Measurements from ENCODE around the gene FBXL15.

FBXL15 gene

DNA sequence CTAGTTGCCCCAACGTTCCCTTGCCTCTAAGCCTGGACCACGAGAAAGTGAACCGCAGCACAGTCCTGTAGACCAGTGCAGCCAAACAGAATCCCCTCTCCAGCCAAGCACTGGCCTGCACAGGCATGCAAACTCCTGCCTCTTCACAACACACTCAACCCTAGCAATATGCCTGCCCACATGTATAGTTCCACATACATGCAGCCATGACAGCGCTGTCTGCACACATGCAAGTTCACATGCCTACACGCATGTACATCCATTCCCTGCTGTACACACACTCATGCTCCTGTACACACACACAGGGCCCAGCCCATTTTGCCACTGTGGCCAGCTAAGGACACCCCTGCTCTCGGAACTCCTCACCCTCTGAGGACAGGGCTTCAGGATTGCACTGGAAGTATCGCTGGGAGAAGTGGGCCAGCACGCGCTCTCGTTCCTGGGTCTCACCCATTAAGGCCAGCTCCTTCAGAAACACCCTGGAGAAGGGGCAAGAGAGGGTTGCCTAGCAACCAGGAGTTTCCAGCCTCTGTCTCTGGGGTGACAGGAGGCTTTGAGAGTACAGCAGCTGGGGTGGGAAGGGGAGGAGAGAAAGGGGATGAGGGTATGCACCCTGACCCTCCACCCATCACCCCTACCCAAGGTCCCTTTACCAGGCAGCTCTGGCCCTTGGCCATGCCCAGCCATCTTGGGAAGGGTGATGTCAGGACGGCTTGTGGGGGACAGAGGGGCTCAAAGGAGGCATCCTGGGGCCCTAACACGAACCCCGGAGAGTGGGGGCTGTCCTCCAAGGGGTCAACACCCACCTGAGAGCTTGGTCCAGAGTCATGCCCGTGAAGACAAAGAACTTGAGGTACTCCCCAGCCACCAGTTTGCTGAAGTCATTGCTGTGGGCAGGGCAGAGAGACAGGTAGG lies 9.0 kb upstream of the FBXL15 start:
- DNase-seq = no peak

DNA sequence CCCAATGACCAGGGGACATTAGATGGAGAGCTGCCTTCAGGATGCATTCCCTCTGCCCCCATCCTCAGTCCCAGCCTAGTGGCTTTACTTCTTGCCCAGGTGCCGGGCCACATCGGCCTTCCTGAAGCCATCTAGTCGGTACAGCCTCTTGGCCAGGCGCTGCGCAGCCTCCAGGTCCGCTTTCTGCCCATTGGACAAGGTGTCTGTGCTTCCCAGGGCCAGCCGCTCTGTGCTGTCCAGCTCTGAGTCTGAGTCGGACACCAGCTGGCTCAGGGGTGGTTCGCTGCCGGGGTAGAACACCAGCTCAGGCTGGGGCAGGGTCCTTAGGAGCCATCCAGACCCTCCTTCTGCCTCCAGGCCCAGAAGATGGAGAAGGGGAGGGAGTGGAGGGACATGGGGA lies 8.3 kb upstream of the FBXL15 start:
- DNase-seq = no peak

DNA sequence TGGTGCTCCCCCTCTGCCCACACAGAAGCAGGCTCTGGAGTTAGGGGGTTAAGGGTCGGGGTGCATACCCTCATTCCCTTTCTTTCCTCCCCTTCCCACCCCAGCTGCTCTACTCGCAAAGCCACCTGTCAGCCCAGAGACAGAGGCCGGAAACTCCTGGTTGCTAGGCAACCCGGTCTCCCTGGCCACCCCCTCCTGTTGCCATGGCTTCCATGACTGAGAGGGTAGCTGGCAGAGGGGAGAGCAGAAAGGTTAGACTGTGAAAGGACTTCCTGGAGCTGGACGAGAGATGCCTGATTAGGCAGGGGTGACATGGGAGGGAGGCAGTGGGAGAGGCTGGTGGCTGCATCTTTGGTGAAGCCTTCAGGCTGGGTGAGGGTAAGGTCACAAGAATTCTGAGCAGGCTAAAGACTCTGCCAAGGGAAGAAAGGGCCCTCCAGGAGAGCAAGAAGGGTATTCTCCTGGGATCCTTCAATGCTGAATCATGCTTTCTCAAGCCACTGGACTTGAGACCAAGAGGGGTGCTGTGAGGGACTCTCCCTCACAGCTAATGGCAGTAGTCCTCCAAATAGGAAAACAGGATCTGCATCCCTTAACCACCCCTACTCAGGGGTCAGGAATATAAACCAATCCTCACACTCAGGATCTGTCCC lies 7.5 kb upstream of the FBXL15 start:
- DNase-seq = peak; percentile 57

DNA sequence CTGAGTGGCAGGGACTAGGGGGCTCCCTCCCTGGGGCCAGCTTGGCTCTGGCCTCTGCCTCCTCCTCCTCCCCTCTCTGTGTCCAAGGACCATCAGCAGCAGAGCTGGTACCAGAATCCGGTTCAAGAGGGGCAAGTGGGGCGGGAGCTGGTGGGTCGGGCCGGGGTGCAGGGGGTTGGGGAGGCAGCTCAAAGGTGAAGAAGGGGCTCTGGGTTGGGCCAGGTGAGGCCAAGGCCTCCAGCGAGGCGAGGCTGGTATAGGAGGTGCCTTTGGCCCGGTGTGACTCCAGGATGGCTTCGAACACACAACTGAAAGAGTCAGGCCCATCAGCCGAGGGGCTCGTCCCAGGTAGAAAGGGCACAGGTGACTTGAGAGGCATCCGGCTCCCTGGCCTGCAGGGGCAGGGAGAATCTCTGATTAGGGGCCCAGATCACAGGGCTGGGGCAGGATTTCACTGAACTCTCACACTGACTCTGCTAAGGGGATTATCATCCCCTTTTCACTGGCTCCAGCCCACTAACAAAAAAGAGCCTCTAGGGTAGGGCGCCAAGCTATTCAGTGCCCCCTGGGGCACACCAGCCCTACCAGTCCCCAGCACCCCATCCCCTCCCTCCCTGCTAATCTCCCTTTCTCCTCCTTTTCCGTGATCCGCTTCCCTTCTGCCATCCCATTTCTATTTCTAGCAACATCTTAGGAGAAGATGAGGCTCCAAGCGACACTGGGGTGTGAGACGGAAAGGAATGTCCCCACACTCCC lies 6.7 kb upstream of the FBXL15 start:
- no peak for DNase-seq

DNA sequence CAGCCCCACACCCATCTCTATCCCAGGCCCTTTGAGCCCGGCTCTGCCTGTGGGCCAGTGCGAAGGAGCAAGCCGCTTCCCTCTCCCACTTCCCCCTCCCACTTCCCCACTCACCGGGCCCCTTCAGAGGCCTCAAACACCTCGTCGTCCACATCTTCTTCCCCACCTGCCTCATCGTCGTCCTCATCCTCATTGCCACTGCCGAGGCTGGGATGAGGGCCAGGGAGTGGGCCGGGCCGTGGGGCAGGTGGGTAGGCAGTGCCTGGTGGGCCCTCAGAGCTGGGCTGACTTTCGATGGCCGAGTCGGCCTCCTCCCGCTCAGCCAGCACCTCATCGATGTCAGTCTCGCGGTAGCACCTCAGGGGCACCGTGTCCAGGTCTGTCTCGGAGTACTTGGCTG lies 5.9 kb upstream of the FBXL15 start:
- no peak for DNase-seq

DNA sequence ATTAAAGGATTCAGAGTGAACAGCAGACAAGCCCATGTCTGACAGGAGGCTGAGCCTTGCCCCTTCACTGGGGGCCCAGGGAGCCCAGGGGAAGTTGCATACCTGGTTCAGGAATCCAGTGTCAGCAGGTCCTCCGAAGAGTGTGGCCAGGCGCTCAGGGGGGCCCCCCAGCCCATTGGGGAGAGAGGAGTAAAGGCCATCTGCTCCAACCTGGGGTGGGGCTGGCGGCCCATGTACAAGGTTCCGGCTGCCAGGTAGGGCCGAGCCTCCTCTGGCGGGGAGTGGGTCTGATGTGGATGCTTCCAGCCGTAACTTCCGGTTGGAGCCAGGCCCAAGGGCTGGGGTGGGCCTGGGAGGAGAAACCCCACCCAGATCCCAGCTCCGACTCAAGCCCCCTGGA lies 4.4 kb upstream of the FBXL15 start:
- DNase-seq = no peak

DNA sequence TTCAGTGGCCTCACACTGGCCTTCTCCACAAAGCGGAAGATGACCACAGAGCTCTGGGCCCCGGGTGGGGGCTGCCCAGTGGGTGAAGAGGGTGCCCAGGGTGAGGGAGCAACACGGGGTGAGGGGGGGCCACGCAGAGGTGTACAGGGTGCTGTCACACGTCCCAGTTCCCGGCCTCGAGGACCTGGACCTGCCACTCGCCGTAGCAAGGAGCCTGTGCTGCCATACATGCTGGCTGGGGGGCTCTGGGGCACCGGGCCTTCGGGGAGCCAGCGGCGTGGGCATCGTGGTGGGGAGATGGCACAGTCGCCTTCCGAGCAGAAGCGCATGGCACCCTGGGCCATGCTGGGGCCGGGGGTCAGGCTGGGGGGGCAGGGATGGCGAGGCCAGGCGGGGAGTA lies 3.9 kb upstream of the FBXL15 start:
- no peak for DNase-seq

DNA sequence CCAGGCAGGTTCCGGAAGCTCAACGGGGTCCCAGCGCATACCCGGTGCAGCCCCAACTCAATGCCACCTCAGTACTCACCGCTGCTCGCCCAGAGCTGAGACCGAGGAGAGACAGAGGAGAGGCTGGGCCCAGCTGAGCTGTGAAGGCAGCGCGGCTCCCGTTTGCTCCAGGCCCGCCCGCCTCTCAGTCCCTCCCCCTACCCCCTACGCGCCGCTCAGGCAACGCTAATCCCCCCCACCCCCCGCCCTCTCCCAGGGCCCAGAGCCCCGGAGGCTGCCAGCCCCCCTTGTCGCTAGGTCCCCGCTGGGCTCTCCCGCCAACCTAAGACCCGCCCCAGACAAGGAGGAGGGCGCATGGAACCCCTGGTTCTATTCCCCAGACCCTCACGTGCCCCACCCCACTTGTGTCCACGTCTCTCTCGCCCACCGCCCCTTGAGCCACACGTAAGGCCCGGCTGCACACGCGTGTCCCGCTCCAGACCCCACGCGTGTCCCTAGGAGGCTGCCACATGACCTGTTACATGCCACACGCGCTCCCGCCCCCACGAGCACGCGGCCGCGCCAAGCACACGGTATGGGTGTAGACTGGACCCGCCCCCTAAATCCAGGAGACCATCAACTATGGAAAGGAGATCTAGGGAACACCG lies 1.9 kb upstream of the FBXL15 start, which contains the start of gene PSD:
Gene PSD (minus strand): TSS at position 164 of the 647 bp plus-strand sequence. CDS start 1,747 bp downstream, outside the sequence.
- DNase-seq = no peak

DNA sequence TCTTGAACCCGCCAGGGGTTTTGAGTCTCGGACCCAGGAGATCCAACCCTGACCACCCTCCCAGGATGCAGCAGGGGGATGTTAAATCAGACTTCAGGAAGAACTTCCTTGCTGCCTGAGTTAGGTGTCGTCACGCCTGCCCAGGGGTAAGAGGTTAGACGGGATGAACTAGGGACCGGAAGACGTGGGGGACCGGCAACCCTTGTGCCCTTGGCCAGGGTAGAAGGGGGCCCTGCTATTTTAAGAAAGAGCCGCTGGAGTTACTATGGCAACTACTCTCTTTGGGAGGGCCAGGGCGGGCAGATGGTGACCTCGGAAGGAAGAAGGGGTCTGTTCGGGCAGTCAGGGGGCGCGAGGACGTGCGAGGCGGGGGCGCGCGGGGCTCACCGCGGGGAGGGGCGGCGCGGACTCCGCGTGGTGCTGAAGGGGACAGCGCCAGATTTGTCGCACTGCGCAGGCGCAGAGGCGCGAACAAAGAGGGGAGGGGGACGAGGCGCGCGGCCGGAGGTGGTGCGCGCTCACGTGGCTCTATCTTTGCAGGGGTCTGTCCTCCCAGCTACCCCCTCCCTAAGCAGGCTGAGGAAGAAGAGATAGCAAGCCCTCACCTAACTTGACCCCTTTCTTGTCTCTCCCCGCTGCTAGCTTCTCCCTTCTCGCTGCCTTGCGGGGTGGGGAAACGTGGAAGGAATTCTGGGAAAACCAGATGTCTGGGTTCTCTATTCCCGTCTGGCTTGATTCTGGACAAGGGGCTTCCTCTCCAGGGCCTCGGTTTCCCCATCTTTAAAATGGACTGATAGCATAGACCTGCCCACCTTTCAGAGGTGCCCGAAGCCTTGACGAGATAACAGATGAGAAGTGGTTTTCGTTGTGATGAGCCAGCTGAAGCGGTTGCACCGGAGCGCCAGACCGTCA lies 1.1 kb upstream of the FBXL15 start:
- DNase-seq = peak; percentile 46

DNA sequence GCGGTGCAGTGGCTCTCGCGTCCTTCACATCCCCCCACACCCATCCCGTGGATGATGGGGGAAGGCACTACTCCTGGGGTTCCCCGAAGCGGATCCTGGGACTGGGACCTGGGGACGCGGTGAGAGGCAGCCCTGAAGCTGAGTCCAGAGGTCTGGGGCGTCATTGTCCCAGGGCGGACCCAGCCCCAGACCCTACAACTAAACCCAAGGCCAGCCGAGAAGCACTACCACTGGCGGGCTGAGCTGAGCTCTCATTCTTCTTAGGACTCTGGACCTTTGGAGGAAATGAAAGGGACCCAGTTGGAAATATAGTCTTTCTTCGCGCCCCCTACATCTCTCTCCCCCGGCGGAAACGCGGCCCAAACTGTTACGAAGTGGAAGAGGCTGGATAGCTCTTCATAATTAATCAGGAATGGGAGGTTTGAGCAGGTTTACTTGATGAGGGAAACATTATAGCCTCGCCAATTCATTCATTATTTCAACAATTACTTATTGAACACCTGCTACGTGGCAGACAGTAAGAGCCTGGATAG lies 389 bp upstream of the FBXL15 start:
- DNase-seq = no peak

DNA sequence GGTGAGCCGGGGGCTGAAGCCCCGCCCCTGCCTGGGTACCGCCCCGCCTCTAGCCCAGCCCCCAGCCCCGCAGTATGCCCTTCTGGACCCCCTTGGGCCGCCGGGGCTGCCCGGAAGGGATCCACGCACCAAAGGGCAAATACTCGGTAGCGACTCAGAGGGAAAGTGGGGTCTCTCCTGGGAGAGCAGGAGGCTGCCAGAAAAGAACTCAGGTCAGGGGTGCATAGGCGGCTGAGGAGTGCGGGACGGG lies 796 bp downstream of the FBXL15 start:
- no peak for DNase-seq

DNA sequence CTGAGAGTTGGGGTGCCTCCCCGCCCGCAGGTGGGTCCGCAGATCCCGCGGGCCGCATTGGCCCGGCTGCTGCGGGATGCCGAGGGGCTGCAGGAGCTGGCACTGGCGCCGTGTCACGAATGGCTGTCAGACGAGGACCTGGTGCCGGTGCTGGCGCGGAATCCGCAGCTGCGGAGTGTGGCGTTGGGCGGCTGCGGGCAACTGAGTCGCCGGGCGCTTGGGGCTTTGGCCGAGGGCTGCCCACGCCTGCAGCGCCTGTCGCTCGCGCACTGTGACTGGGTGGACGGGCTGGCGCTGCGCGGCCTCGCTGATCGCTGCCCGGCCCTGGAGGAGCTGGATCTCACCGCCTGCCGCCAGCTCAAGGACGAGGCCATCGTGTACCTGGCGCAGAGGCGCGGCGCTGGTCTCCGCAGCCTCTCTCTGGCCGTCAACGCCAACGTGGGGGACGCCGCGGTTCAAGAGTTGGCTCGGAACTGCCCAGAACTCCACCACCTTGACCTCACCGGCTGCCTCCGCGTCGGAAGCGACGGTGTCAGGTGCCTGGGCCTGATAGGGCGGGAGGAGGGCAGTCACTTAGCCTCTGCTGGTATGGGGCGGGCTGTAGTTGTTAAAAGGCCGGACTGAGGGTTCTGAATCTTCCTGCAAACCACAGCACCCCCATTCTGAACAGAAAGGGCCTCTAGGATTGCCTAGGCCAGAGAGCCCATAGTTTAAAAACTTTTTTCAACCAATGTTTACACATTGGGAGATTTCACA lies 1.3 kb downstream of the FBXL15 start:
- no peak for DNase-seq

DNA sequence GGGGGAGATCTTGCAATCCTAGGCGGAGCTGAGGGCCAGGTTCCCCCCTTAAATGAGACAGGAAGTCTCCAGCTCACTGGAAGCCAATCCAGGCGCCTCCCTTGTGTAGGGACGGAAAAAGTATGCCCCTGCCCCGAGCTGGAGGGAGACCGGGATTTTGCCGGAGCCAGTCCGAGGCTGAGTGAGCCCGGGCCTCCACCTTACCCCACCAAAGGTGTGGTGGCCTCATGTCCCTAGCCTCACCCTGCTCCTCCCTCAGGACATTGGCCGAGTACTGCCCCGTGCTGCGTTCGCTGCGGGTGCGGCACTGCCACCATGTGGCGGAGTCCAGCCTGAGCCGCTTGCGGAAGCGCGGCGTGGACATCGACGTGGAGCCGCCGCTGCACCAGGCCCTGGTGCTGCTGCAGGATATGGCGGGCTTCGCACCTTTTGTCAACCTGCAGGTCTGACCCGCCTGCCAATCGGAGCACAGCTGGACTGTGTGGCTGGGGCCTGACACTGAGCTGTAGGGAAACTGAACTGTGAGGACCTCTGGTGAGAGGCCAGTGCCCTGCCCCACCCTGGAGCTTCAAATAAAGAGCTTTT lies 2.0 kb downstream of the FBXL15 start:
- DNase-seq = peak; percentile 68

DNA sequence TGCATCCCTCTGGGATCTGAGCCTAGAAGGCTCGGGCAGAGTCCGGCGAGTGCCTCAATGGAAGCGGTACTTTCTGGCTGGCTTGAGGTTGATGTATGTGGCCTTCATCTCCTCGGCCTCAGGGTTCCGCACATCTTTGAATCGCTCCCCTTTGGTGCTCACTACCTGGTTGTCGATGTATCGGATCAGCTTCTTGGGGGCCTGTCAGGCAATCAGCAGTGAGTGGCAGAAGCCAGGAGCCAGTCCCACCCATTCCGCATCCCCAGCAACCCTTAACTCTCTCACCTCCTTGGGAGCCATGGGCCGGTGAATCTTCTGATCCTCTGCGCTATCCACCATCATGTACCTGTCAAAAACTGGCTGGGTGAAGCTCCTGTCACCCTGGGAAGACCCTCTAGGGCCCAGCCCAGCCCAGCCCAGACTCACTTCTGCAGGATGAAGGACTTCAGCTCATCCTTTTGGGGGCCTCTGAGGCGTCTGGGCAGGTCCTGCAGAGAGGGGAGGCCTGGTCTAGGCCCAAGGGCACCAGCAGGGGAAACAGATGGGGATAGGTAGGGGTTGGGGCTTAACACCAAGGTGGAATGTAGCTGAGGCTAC lies 2.8 kb downstream of the FBXL15 start:
- no peak for DNase-seq

DNA sequence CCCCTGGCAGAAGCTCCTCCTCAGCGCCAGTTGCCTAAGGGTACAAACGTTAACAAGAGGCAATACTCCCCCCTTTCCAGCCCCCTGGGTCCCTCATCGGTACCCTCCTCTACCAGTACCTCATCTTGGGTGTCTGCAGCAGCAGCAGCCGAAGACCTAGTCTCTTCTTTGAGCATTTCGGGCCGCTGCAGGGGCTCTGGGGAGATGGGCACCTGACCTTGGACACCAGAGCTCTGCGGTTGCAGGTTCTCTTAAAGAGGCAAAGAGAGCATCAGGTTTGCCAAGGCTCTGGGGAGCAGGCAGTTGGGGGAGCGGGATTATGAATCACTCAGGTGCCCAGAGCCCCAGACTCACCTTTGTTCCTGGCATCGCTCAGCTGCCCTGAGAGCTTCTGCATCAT lies 3.5 kb downstream of the FBXL15 start:
- no peak for DNase-seq

DNA sequence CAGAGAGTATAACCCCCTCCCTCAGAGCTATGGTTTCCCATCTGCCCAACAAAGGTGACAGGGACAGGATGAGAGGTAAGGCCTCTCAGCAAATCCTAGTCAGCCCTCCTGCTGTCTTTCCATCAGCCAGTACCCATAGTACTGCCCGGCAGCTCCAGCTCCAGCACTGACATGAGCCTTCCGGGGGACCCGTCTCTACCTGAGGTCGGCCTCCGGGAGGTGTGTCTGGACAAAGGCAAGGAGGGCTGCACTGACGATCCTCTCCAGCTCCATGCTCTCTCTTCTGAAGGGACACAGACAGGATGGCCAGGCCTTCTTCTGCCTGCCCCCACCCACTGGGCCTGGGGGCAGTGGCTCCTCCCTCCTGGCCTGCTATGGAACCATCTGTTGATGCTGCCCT lies 4.3 kb downstream of the FBXL15 start:
- DNase-seq = no peak

DNA sequence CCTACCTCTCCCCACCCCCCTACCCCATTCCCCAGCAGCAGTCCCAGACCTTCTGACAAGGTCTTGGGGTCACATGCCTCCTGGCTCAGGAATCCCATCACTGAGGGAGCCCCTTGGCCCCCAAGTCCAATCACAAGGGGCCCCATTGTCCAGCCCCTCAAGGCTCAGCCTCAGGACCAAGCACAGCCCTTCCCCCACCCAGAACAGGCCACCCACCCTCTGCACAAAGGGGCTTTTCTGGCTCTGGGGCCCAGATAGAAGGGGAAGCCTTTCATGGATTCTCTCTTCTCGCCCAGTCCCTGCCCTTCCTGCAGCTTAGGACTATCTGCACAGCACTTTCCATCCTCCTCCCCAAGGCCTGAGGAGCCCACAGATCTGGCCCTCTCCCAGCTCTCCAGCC lies 4.8 kb downstream of the FBXL15 start:
- no peak for DNase-seq

DNA sequence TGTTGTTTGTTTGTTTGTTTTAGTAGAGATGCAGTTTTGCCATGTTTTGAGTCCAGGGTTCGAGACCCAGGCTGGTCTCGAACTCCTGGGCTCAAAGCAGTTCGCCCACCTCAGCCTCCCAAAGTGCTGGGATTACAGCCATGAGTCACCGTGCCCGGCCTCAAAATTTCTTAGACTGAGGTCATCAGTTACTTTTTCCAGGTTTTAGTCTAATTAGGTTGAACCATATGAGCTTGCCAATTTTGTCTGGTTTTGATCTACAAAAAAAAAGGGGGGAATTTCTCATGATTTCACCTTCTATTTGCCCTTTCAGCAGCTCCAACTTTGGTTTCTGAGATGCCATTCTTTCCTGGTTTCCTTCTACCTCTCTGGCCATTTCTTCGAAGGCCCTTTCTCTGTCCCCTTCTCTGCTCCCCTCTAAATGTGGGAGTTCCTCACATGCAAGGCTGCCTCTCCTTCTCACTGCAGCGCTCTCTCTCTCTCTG lies 6.2 kb downstream of the FBXL15 start:
- no peak for DNase-seq

DNA sequence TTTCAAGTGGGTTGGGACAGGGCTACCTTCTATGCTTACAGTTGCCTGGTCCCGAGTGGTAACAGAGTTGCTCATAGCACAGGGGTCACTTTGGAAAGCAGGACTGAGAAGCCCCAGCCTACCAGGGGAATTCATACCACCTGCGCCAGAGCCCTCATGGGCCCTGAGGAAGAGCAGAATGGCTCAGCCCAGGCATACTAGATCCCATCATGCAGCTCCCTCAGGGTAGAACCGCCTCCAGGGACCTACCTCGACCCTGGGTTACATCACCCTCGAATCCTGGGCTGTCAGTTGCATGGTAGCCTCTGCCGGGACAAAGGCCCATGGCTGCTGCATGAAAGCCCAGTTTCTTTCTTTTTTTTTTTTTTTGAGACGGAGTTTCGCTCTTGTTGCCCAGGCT lies 8.8 kb downstream of the FBXL15 start:
- DNase-seq = no peak

DNA sequence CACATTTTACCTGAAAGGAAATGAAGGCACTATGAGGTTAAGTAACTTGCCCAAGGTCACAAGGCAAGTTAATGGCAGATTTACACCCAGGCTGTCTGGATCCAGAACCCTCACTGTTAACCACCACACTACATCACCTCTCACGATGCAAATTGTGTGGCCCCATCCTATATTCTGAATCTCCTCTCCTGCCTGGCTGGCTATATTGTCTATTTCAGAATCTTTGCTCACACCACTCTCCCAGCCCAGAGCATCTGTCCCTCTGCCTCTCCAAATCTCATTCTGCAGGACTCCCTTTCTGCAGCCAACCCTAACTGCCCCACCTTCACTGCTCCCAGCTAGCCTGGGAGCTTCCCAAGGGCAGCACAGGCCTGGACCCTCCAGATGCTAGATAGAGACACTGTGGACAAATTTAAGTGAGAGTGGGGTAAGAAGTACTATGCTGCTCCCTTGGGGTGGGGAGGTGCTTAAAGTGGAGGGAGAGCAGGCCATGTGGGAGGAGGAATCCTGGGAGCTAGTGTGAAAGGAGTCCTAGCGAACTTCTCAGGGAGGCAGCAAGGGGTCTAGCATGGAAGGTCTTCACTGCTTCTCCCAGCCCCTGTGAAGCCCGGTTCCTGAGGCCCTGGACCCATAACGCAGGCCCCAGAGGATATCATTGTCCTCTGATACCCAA lies 11.0 kb downstream of the FBXL15 start:
- DNase-seq = no peak
